Skeletal muscle satellite cell (primary cell): Measurements from ENCODE around the gene UROC1.

ENCODE experiments used
- H3K27me3 ChIP-seq: 2 replicates; pipeline ENCODE4 v1.7.0; 2013; ENCODE audit warnings: low read length; ENCODE audit not compliant: control insufficient read depth, insufficient read depth
- H3K36me3 ChIP-seq: 2 replicates; pipeline ENCODE4 v1.7.0; 2013; ENCODE audit warnings: mild to moderate bottlenecking, control low read depth, low read length; ENCODE audit not compliant: insufficient read depth
- H3K4me1 ChIP-seq: 2 replicates; pipeline ENCODE4 v1.7.0; 2013; ENCODE audit warnings: low read length; ENCODE audit not compliant: control insufficient read depth, insufficient read depth
- H3K4me2 ChIP-seq: 2 replicates; pipeline ENCODE4 v1.7.0; 2013; ENCODE audit warnings: mild to moderate bottlenecking, low read length
- H3K4me3 ChIP-seq: 2 replicates; pipeline ENCODE4 v1.7.0; 2013; ENCODE audit warnings: low read length
- H3K9ac ChIP-seq: 2 replicates; pipeline ENCODE4 v1.7.0; 2013; ENCODE audit warnings: mild to moderate bottlenecking, low read depth, low read length, moderate library complexity
- H3K9me3 ChIP-seq: replicated peaks from 2 replicates; pipeline ENCODE4 v1.7.0; 2013; ENCODE audit warnings: mild to moderate bottlenecking, control low read depth, low read length

Gene UROC1

DNA sequence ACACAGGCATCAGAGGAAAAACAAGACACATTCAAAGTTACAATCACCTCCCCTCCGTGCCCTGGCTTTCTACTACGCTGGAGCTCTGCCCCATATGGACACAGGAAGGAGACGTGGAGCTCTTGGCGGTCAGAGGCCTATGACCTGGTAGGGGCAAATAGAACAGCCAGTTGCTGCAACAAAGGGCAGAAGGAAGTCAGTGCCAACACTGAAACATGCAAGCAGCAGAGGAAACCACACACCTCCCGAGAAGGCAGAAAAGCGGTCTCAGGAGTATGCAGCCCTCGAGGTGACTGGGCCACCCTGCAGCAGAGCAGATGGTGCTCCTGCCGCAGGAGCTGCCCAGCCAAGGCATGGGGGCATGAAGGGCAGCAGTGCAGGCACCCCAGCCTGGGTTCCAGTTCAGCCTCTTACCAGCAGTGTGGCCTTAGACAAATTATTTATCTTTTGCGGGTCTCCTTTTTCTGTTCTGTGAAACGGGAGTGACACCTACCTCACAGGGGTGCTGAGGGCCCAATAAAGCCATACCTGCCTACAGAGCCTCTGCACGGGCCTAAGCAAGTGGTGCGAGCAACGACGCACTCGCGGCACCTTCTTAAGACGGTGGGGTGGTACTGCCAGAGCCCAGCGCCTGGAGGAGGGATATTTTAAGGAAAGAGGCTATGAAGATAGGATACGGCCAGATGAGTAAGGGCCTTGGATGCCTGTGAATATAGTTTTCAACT lies 50.5 kb downstream of the UROC1 start:
- Histone ChIP-seq H3K4me2 (no peak overlapping the region), H3K4me3 (no peak overlapping the region), H3K36me3 (peaks cover 87% of the 10 kb centered on the region), H3K27me3 (no peaks in the 10 kb centered on the region), H3K9ac (no peak overlapping the region), H3K4me1 (peaks cover 4% of the 10 kb centered on the region), H3K9me3 (no peaks in the 10 kb centered on the region)

DNA sequence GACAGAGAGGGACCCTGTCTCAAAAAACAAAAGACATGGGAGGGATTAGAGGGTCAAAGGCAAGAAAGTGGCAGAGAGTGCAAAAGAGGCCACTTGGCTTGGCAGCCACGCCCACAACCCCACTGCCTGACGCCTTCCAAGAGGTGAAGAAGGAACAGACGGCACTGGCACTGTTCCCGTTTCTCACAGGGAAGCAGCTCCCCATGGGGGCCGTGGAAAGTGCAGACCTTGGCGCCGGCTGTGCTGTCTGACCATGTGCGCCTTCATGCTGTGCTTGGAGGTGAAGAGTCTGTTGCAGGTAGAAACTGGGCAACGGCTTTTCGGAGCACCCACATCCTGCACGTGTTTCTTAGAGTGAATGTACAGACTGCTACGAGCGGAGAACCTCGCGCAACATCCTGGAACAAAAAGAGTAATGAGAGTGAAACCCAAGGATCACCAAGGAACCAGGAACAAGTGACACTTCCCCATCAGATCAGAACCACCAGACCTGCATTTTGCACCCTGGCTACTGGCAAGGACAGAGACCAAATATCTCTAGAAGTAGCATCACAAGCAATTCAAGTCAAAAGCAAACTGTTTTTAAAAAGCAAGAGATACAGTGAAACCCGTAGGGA lies 51.5 kb downstream of the UROC1 start:
- Histone ChIP-seq H3K36me3 (peaks cover 93% of the 10 kb centered on the region), H3K27me3 (no peaks in the 10 kb centered on the region), H3K9ac (no peak overlapping the region), H3K4me3 (no peak overlapping the region), H3K9me3 (no peaks in the 10 kb centered on the region), H3K4me1 (no peaks in the 10 kb centered on the region), H3K4me2 (no peak overlapping the region)

GRCh38 chr3:126464997-126465396 lies 52.6 kb downstream of the UROC1 start:
- H3K36me3 ChIP-seq, result peaks cover 92% of the 10 kb centered on the region
- H3K4me2 ChIP-seq, result no peak overlapping the region
- H3K27me3 ChIP-seq, result no peaks in the 10 kb centered on the region
- H3K9ac ChIP-seq, result no peak overlapping the region
- no peak overlapping the region for H3K4me3 ChIP-seq
- H3K4me1 ChIP-seq, result no peaks in the 10 kb centered on the region
- no peaks in the 10 kb centered on the region for H3K9me3 ChIP-seq

DNA sequence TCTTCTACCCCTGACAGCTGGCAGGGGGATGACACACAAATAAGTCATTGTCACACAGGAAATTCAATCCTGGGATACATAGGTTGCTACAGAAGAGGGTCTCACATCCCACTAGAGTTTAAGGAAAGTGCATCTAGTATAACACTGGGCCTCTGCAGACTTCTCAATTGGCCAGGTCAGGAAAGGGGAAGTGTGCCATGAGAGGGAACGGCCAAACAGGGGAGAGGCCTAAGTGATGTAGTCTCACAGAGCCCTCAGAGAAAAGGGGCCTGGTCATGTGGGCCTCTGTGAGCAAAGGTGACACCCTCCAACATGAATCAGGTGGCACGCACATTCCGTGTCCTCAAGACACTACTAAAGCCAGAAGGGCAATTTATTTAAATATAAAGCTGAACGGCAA lies 53.1 kb downstream of the UROC1 start:
- no peak overlapping the region for H3K9ac ChIP-seq
- H3K27me3 ChIP-seq, result no peaks in the 10 kb centered on the region
- no peaks in the 10 kb centered on the region for H3K4me1 ChIP-seq
- no peak overlapping the region for H3K4me3 ChIP-seq
- no peak overlapping the region for H3K4me2 ChIP-seq
- no peaks in the 10 kb centered on the region for H3K9me3 ChIP-seq
- H3K36me3 ChIP-seq, result peaks cover 92% of the 10 kb centered on the region

DNA sequence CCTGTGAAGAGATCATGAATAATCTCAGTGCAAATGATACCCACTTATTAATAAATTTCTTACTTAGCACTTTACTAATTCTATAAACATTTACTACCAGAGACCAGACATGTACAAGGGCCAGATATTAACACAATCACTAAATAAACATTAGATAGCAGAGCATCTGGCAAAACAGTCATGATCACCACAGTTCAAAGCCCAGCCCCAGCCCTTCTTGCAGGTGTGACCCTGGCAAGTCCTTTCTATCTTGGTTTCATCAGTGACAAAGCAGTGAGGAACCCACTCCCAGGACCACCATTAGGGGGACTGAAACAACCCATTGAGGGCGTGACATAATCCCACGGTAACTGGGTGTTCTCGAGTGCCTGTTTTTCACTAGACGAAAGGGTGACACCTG lies 53.5 kb downstream of the UROC1 start:
- Histone ChIP-seq H3K36me3 (peaks cover 92% of the 10 kb centered on the region), H3K4me2 (no peak overlapping the region), H3K9ac (no peak overlapping the region), H3K27me3 (no peaks in the 10 kb centered on the region), H3K4me3 (no peak overlapping the region), H3K9me3 (no peaks in the 10 kb centered on the region), H3K4me1 (no peaks in the 10 kb centered on the region)

- Histone ChIP-seq H3K27me3 (no peaks in the 10 kb centered on the region), H3K4me1 (no peaks in the 10 kb centered on the region), H3K9ac (no peak overlapping the region), H3K4me2 (no peak overlapping the region), H3K36me3 (peaks cover 89% of the 10 kb centered on the region), H3K9me3 (no peaks in the 10 kb centered on the region), H3K4me3 (no peak overlapping the region)
Observed at GRCh38 chr3:126463521-126463920, 54.1 kb downstream of the UROC1 start.

DNA sequence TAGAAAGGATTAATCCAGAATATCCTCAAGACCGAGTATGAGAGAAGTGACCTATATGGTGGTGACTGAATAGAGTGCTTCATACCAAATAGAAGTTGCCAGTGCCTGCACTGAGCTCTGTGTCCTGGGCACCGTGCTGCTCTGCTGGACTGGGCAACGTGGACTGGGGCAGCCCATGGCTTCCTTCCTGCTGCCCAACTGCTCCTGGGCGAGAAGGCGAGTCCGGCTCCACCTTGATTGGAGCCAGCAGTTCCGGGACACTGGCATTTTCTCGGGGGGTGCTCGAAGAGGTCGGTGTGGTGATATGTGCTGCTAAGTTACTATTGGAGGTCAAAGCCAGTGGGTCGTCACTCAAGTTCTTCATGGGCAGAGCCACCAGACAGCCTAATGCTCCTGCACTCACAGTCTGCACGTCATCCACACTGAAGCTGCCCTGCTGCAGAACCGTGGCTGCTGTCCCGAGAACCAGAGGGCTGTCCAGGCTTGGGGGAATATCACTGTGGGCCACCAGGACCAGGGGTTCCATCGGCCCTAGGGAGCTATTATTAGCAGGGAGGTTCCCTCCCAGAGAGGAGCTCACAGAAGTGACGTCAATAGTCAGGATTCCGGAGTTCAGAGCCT lies 56.0 kb downstream of the UROC1 start:
- Histone ChIP-seq H3K4me2 (no peak overlapping the region), H3K9ac (no peak overlapping the region), H3K4me1 (no peaks in the 10 kb centered on the region), H3K4me3 (no peak overlapping the region), H3K9me3 (no peaks in the 10 kb centered on the region), H3K27me3 (no peaks in the 10 kb centered on the region), H3K36me3 (peaks cover 86% of the 10 kb centered on the region)

DNA sequence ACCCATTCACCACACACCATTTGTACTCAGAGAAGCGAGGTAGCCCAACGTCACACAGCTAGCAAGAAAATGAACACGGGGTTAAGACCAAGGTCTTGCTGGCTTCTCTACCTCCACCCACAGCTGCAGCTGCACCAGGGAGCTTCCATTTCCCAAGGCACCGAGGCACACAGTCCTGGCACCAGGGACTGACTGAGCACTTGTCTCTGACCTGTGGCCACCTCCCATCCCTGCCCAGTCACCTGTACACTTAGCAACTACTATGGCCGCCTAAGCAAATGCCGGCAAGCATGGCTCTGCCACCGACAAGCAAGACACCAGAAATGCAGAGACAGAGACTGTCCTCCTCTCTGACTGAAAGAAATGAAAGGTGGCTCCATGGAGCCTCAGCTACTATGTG lies 57.2 kb downstream of the UROC1 start:
- Histone ChIP-seq H3K36me3 (peaks cover 81% of the 10 kb centered on the region), H3K27me3 (no peaks in the 10 kb centered on the region), H3K9ac (no peak overlapping the region), H3K9me3 (no peaks in the 10 kb centered on the region), H3K4me1 (no peaks in the 10 kb centered on the region), H3K4me3 (no peak overlapping the region), H3K4me2 (no peak overlapping the region)

- no peaks in the 10 kb centered on the region for H3K27me3 ChIP-seq
- no peak overlapping the region for H3K4me3 ChIP-seq
- no peaks in the 10 kb centered on the region for H3K4me1 ChIP-seq
- H3K9ac ChIP-seq, result no peak overlapping the region
- H3K36me3 ChIP-seq, result peaks cover 77% of the 10 kb centered on the region
- H3K4me2 ChIP-seq, result no peak overlapping the region
- no peaks in the 10 kb centered on the region for H3K9me3 ChIP-seq
Observed at GRCh38 chr3:126459763-126460127, 57.8 kb downstream of the UROC1 start.

- H3K4me2 ChIP-seq, result no peak overlapping the region
- H3K9me3 ChIP-seq, result no peaks in the 10 kb centered on the region
- H3K27me3 ChIP-seq, result no peaks in the 10 kb centered on the region
- H3K4me1 ChIP-seq, result no peaks in the 10 kb centered on the region
- no peak overlapping the region for H3K4me3 ChIP-seq
- H3K36me3 ChIP-seq, result peaks cover 77% of the 10 kb centered on the region
- no peak overlapping the region for H3K9ac ChIP-seq
Observed at GRCh38 chr3:126459111-126459762, 58.3 kb downstream of the UROC1 start.

GRCh38 chr3:126456766-126457388 lies 60.7 kb downstream of the UROC1 start:
- no peaks in the 10 kb centered on the region for H3K4me1 ChIP-seq
- H3K4me3 ChIP-seq, result no peak overlapping the region
- no peak overlapping the region for H3K4me2 ChIP-seq
- H3K9ac ChIP-seq, result no peak overlapping the region
- no peaks in the 10 kb centered on the region for H3K9me3 ChIP-seq
- no peaks in the 10 kb centered on the region for H3K27me3 ChIP-seq
- peaks cover 68% of the 10 kb centered on the region for H3K36me3 ChIP-seq
